DMS 273 (cell line): Measurements from ENCODE around the gene AMFR.

ENCODE experiments used
- DNase-seq: peaks from one replicate; lab custom pipeline; 2025; ENCODE audit not compliant: unreplicated experiment; lab: John Stamatoyannopoulos, UW

Gene AMFR

GRCh38 chr16:56348168-56349085 lies 76.9 kb downstream of the AMFR start:
- no peak for DNase-seq

GRCh38 chr16:56347670-56348069 lies 77.7 kb downstream of the AMFR start:
- no peak for DNase-seq

DNA sequence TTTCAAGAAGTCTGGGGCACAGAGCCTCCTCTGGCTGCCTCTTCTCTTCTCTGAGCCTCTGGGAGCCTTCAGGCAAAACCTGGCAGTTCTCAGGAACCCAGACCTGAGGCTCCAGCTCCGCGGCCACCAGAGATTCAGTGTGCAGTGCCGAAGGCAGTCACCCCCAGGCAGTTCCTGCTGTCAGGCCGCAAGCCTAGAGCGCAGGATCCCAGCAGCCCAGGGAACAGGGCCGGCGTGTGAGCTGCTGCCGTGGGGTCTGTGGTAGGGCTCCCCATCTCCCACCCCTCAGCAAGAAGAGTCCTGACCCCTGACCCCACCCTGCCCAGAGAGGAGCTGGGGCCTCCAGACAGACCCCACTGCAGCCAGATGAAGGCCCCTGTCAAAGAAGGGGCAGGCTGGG lies 78.2 kb downstream of the AMFR start:
- DNase-seq: no peak

DNA sequence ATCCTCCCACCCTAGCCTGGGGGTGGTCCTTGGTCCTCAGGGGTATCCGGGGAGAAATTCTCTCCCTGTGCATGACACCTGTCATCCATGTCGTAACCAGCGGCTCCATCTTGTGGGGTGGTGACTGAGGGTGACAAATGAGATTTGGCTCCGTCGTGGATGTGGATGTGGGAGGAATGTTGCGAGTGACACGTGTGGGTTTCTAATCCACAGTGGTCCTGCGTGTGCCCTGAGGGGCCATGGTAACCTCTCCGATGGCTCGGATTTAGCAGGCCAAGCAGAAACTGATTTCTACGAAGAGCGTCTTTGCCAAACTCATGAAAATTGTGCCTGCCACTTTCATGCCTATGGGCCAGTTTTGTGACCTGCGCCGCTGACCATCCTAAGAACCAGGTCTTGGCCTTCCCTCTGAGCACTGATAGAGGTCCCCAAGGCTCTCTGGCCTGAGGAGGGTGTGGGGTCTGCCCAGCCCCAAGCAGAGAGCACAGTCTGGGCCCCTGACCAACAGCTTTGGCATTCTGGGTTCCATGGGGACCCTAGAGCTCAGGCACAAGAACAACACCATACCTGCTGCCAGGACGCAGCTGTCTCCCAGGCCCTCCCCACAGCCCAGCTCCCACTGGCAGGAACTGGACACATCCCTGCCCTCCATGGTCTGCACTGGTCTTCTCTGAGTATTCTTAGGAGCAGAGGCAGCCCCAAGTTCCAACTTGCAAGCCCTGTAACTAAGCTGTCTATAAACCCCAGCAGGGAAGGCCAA lies 79.0 kb downstream of the AMFR start:
- DNase-seq: no peak

DNA sequence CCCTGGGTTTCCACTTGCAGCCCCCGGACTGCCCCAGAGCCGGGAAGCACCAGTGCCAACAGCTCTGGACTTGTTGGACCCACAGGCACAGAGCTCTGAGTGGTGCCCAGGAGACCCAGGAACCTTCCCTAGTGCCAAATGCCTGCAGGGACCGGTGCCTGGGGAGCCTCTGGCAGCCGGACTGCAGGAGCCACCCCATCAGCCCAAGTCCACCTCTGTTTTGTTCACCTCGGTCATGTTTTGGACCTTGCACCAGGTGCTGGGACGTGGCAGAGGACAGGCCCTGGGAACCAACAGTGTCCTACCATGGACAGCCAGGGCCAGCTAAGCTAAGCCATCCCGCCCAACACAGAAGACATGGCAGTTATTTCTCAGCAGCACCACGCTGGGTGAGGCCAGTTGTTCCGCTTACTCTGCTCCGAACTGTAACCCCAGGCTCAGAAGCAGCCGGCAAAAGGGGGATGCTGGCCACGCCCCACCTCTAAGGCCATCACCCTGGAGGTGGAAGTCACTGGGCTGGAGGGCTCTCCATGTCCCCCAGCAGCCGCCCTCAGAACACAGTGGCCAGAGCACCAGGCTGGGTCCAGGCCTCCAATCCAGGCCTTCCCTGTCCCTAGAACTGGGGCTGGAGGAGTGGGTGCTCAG lies 79.8 kb downstream of the AMFR start:
- no peak for DNase-seq

- DNase-seq: no peak
Measured at GRCh38 chr16:56344518-56345405, 80.6 kb downstream of the AMFR start.

- no peak for DNase-seq
Measured at GRCh38 chr16:56343661-56344517, 81.5 kb downstream of the AMFR start.

DNA sequence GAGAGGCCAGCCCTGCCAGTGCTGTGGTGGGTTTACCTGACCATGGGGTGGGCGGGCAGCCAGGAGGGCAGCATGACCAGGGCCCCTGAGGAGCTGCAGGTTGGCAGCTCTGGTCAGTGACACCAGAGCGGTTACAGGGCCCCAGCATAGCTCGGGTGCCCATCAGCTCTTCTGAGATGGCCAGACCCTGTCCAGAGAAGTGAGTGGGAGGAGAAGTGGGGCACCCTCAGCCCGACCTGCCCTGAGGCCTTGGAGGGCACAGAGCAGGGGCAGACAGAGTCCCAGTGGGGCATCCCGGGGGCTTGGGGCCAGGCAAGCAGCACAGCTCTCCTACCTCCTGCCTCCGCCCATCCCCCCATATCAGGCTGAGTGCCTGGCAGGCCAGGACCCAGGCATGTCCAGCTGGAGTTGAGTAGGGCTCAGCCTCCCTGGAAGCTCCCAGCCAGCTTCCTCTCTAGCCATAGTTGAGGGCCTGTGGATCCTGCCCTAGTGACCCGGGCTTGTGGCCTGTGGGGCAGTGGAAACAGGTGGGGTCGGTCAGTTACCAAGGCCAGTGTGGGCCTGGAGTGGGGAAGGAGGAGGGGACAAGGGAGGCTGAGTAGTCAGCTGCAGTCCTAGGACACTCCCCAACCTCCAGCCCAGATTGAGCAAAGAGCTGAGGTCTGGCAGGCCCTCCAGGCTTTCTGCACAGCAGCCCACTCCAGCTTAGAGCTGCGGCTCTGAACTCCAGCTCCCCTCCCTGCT lies 83.5 kb downstream of the AMFR start:
- no peak for DNase-seq

DNA sequence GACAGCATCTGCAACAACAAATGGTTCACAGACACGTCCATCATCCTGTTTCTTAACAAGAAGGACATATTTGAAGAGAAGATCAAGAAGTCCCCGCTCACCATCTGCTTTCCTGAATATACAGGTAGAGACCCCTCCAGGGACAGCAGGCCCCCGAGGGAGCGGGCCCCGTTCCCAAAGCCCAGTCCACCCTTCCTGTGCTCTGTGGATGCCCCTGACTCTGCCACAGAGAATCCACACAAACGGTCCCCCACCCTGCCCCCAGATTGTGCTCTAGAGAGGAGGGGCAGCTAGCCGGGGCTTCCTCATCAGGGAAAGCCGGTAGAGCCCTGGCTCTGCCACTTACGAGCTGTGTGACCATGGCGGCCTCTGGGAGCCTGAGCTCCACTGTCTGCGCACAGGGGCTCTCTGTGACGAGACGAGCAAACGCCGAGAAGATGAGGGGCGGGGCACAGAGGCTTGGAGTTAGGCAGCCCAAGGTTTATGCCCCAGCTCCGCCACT lies 84.4 kb downstream of the AMFR start:
- DNase-seq: no peak

DNA sequence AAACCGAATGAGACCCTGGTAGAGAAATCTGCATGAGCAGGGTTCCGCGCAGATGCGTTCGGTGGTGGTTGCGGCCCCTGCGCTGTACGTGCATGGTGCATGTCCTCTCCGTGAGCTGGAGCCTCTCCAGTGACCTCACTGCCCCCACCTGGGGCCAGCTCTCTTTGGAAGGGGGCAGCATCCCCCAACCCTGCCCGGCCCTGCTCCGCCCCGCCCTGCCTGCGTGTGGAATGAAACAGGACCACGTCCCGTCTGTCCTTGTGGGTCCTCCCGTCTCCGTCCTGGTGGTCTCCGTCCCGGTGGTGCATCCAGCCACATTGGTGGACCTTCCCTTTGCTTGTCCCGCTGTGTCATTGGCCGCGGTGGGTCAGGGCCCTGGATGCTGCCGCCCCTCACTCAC lies 84.9 kb downstream of the AMFR start:
- DNase-seq: no peak

- DNase-seq: no peak
Measured at GRCh38 chr16:56339431-56340195, 85.7 kb downstream of the AMFR start.

GRCh38 chr16:56338566-56339318 lies 86.6 kb downstream of the AMFR start:
- DNase-seq: no peak

- DNase-seq: no peak
Measured at GRCh38 chr16:56337858-56338325, 87.5 kb downstream of the AMFR start.

DNA sequence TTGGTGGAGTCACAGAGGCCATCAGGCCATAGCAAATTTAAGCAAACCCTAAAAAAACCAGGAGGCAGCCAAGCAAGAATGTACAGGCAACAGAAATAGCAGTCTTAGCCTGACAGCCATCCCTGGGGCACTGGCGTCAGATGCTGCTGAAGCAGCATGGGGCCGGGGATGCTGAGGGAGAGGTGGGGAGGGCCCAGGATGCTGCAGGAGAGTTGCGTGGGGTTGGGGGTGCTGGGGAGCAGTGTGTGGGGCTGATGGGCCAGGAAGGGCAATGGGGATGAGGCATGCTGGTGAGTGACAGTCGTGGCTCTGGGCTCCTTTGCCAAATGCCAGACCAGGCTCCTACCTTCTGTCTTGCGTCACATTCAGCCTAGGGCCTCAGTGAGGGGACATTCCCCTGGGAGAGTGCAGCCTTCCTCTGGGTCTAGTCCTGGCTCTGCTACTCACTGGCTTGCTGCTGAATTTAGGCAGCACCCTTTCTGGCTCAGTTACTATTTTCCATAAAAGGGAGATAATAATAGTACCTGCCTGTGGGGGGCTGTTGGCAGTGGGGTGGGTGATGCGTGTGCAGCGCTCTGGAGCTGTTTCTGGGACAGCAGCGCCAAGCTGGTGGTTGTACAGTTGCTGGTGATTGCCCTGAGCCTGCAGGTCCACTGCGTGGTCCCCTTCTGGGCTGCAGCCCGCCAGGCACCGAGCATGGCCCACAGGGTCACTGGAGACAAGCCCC lies 88.1 kb downstream of the AMFR start:
- no peak for DNase-seq

DNA sequence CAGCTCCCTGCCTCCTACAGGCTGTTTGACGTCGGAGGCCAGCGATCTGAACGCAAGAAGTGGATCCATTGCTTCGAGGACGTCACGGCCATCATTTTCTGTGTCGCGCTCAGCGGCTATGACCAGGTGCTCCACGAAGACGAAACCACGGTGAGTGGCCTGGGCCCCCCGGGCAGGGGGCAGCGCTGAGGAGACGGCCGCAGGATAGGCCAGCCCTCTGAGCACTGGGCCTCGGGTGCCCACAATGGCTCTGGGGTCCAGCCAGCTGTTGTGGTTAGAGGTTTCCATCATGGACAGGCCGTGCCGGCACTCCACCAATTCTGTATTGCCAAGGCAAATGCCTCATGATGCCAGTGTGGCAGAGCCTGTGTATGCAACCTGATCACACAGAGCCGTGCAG lies 88.6 kb downstream of the AMFR start:
- no peak for DNase-seq

- DNase-seq: no peak
Measured at GRCh38 chr16:56336071-56336688, 89.2 kb downstream of the AMFR start.
